ENCODE measurements around the gene C2CD2L.

DNA sequence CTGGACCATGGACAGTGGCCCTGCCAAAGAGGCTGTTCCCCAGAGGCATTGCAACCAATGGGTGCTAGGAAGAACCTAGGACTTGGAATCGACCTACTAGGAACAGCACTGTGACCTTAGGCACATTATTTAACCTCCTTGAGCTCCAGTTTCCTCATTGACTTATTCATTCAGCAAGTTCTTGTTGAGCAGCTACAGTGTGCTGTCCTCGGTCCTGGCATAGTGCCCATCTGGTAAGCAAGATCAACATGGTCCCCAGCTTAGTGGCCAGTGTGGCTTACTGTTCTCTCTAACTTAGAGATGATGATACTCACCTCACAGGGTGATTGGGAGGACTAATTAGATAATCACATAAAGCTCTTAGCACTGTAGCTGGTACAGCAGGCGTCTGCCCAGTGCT lies 49.9 kb downstream of the C2CD2L start:
- TF ChIP-seq, protein P1, sequence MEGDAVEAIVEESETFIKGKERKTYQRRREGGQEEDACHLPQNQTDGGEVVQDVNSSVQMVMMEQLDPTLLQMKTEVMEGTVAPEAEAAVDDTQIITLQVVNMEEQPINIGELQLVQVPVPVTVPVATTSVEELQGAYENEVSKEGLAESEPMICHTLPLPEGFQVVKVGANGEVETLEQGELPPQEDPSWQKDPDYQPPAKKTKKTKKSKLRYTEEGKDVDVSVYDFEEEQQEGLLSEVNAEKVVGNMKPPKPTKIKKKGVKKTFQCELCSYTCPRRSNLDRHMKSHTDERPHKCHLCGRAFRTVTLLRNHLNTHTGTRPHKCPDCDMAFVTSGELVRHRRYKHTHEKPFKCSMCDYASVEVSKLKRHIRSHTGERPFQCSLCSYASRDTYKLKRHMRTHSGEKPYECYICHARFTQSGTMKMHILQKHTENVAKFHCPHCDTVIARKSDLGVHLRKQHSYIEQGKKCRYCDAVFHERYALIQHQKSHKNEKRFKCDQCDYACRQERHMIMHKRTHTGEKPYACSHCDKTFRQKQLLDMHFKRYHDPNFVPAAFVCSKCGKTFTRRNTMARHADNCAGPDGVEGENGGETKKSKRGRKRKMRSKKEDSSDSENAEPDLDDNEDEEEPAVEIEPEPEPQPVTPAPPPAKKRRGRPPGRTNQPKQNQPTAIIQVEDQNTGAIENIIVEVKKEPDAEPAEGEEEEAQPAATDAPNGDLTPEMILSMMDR (conservative IDR thresholded peaks at IDR 0.05 in 1 of 2, IDR thresholded peaks at IDR 0.05 in 1 of 2; ENCODE audit: low read depth in 1 of 2, low read length in 2 of 2), result no peak
- TF ChIP-seq EZH2 (IDR thresholded peaks at IDR 0.05; ENCODE audit: low read length, missing control alignments), result no peak

Data from fibroblast of lung (primary cell).